ENCODE data around the gene DCTN1.
A peak's percentile ranks its signal among the peaks of the same experiment; 100 is the strongest.
"Not testable (repeated sequence)": the region's sequence is repeated elsewhere in the genome, so short reads cannot be mapped to it uniquely, and the experiment has no call there.

The DCTN1 gene

GRCh38 chr2:74424139-74424992 is 44.3 kb upstream of the DCTN1 start:
- TF ChIP-seq CTCF (IDR thresholded peaks at IDR 0.05; ENCODE audit: borderline replicate concordance, control extremely low read depth, extremely low read depth, insufficient read depth, missing control alignments): no peak
- in situ Hi-C loops (cut with MboI; ENCODE audit: low sequenced_read_pairs, unreplicated experiment): no loop called here
- no peak for DNase-seq (ENCODE audit: low spot score)

GRCh38 chr2:74423231-74424095 is 43.4 kb upstream of the DCTN1 start:
- in situ Hi-C loops (cut with MboI; ENCODE audit: low sequenced_read_pairs, unreplicated experiment): no loop called here
- TF ChIP-seq CTCF (IDR thresholded peaks at IDR 0.05; ENCODE audit: borderline replicate concordance, control extremely low read depth, extremely low read depth, insufficient read depth, missing control alignments): no peak
- DNase-seq (ENCODE audit: low spot score): no peak

GRCh38 chr2:74421221-74421870 is 41.2 kb upstream of the DCTN1 start, which contains the start of the genes C2orf81 and WDR54:
TSS of gene C2orf81 (minus strand) at chr2:74421619. CDS start at chr2:74421560, 59 bp downstream.
TSS of gene WDR54 (plus strand) at chr2:74421730. CDS start at chr2:74422154, 424 bp downstream.
- no peak for TF ChIP-seq CTCF (IDR thresholded peaks at IDR 0.05; ENCODE audit: borderline replicate concordance, control extremely low read depth, extremely low read depth, insufficient read depth, missing control alignments)
- in situ Hi-C loops (cut with MboI; ENCODE audit: low sequenced_read_pairs, unreplicated experiment): no loop called here
- DNase-seq (ENCODE audit: low spot score): peak; percentile 99

- in situ Hi-C loops (cut with MboI; ENCODE audit: low sequenced_read_pairs, unreplicated experiment): not testable (repeated sequence)
Observed at GRCh38 chr2:74420443-74421103, 40.5 kb upstream of the DCTN1 start.

GRCh38 chr2:74420006-74420405 is 39.9 kb upstream of the DCTN1 start:
- no peak for TF ChIP-seq CTCF (IDR thresholded peaks at IDR 0.05; ENCODE audit: borderline replicate concordance, control extremely low read depth, extremely low read depth, insufficient read depth, missing control alignments)
- no peak for DNase-seq (ENCODE audit: low spot score)
- in situ Hi-C loops (cut with MboI; ENCODE audit: low sequenced_read_pairs, unreplicated experiment): no loop called here

More at GRCh38 chr2:74420443-74421103, 40.5 kb upstream of the DCTN1 start:
- DNase-seq (ENCODE audit: low spot score): not testable (repeated sequence)

GRCh38 chr2:74419345-74419744 is 39.2 kb upstream of the DCTN1 start:
- in situ Hi-C loops (cut with MboI; ENCODE audit: low sequenced_read_pairs, unreplicated experiment): no loop called here
- TF ChIP-seq CTCF (IDR thresholded peaks at IDR 0.05; ENCODE audit: borderline replicate concordance, control extremely low read depth, extremely low read depth, insufficient read depth, missing control alignments): no peak
- no peak for DNase-seq (ENCODE audit: low spot score)
